HepG2 (cell line): ENCODE results near the gene PPM1G. TPM values are rescaled to one million over a fixed set of nuclear protein-coding genes. Genes with fewer than 3 reads are reported as not detected.

ENCODE experiments used
- DMTF1 ChIP-seq: sonication (generic); formaldehyde crosslinking; IDR thresholded peaks from 2 replicates; pipeline ENCODE4 v1.4.0; 2020; ENCODE audit warnings: mild to moderate bottlenecking, missing genetic modification reagents
- HMG20A ChIP-seq: IDR thresholded peaks from 2 replicates; pipeline ENCODE4 v1.6.1; 2016; ENCODE audit warnings: borderline replicate concordance
- IRF2 ChIP-seq: IDR thresholded peaks from 2 replicates; pipeline ENCODE4 v1.6.1; 2018; ENCODE audit warnings: missing genetic modification reagents, missing compliant biosample characterization
- POLR2G ChIP-seq: fragments of 200-400 bp; formaldehyde crosslinking; IDR thresholded peaks from 2 replicates; pipeline ENCODE4 v1.6.1; 2018; ENCODE audit warnings: mild to moderate bottlenecking, low read depth, low read length, moderate library complexity
- RBAK ChIP-seq: sonication (generic); formaldehyde crosslinking; IDR thresholded peaks from 2 replicates; pipeline ENCODE4 v1.5.1; 2020; ENCODE audit warnings: mild to moderate bottlenecking, missing genetic modification reagents
- RELA ChIP-seq: sonication (generic); formaldehyde crosslinking; IDR thresholded peaks from 2 replicates; pipeline ENCODE4 v1.4.0; 2020; ENCODE audit warnings: missing genetic modification reagents
- SMAD9 ChIP-seq: sonication (generic); formaldehyde crosslinking; IDR thresholded peaks from 2 replicates; pipeline ENCODE4 v1.5.1; 2020; ENCODE audit warnings: mild to moderate bottlenecking, missing genetic modification reagents
- SMC3 ChIP-seq: IDR thresholded peaks from 2 replicates; pipeline ENCODE4 v1.6.1; 2011; ENCODE audit warnings: low read length, improper control_type of control experiment
- ZNF652 ChIP-seq: IDR thresholded peaks from 2 replicates; pipeline ENCODE4 v1.6.1; 2016; ENCODE audit warnings: low read depth, borderline replicate concordance
- ZNF800 ChIP-seq: sonication (generic); formaldehyde crosslinking; IDR thresholded peaks from 2 replicates; pipeline ENCODE4 v1.4.0; 2020; ENCODE audit warnings: missing genetic modification reagents
- polyA plus RNA-seq, 8 experiments: library from polyadenylated mRNA; depleted of rRNA in 3 of 8; stranded (reverse) in 7 of 8; unstranded in 1 of 8; fragments of >200 nt; fragmentation: Illumina TruSeq in 4 of 8; extraction: Trizol in 4 of 8; gene quantifications; 2 replicates each; pipeline versions ENCODE4 v1.2.1 to v1.2.3, GENCODE V29; 2011 to 2016; ENCODE audit warnings: low read depth in 4 of 8, missing spikeins in 1 of 8, mixed read lengths in 1 of 8; ENCODE audit not compliant: insufficient read depth in 1 of 8
- total RNA-seq, 5 experiments: library from RNA; depleted of rRNA; stranded (reverse); fragments of >200 nt; fragmentation: Illumina TruSeq; extraction: Trizol; gene quantifications; 2 replicates each; pipeline ENCODE4 v1.2.3, GENCODE V29; 2016; ENCODE audit warnings: low read depth in 1 of 5
- TF ChIP-seq, protein P1 (sequence below): sonication (generic); formaldehyde crosslinking; conservative IDR thresholded peaks from 2 replicates; pipeline ENCODE4 v1.8.0; 2022; ENCODE audit warnings: mild to moderate bottlenecking, moderate library complexity, missing genetic modification reagents
- TF ChIP-seq, protein P2 (sequence below): sonication (generic); formaldehyde crosslinking; IDR thresholded peaks from 2 replicates; pipeline ENCODE4 v1.4.0; 2020; ENCODE audit warnings: missing genetic modification reagents
- TF ChIP-seq, protein P3 (sequence below): IDR thresholded peaks from 2 replicates; pipeline ENCODE4 v1.6.1; 2016; ENCODE audit warnings: low read depth, missing genetic modification reagents, missing compliant biosample characterization
- TF ChIP-seq, protein P4 (sequence below): sonication (generic); formaldehyde crosslinking; IDR thresholded peaks from 2 replicates; pipeline ENCODE4 v1.4.0; 2020; ENCODE audit warnings: low read depth, mild to moderate bottlenecking, missing genetic modification reagents

The PPM1G gene
- total and polyA plus RNA-seq, 2 of the 13 experiments (the other 11 are each of a cell fraction or from before 2014, with no cell fraction given) = 58.2 to 213 TPM

DNA sequence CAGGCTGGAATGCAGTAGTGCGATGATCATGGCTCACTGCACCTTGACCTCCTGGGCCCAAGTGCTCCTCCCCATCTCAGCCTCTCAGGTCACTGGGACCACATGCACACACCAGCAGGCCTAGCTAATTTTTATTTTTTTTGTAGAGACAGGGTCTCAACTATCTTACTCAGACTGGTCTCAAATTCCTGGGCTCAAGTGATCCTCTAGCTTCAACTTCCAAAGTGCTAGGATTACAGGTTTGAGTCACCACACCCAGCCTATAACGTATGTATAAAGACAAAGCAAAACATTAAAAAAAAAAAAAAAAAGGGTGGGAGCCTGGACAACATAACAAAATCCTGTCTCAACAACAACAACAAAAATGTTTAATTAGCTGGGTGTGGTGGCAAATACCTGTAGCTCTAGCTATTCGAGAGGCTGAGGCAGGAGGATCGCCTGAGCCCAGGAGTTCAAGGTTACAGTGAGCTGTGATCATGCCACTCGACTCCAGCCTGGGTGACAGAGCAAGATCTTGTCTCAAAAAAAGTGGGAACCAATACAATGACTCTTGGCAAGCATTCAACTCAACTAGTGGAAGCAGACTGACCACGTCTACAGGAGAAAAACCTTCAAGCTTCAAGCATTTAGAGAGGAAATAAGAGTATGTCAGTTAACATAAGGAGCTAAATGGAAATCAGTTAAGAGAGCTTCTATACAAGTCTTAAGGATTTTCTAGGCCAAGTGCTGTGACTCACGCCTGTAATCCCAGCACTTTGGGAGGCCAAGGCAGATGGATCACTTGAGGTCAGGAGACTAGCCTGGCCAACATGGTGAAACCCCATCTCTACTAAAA is 55.4 kb downstream of the PPM1G start (continued):
- TF ChIP-seq, protein P1, sequence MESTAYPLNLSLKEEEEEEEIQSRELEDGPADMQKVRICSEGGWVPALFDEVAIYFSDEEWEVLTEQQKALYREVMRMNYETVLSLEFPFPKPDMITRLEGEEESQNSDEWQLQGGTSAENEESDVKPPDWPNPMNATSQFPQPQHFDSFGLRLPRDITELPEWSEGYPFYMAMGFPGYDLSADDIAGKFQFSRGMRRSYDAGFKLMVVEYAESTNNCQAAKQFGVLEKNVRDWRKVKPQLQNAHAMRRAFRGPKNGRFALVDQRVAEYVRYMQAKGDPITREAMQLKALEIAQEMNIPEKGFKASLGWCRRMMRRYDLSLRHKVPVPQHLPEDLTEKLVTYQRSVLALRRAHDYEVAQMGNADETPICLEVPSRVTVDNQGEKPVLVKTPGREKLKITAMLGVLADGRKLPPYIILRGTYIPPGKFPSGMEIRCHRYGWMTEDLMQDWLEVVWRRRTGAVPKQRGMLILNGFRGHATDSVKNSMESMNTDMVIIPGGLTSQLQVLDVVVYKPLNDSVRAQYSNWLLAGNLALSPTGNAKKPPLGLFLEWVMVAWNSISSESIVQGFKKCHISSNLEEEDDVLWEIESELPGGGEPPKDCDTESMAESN = peak; percentile 27; the same call in 1 of the 2 replicates
- TF ChIP-seq HMG20A (CRISPR knock-in tag) (peak; percentile 42; the same call in 1 of the 2 replicates), SMAD9 (CRISPR knock-in tag) (no peak), RELA (CRISPR knock-in tag) (no peak), SMC3 (no peak), IRF2 (CRISPR knock-in tag) (no peak), DMTF1 (CRISPR knock-in tag) (no peak), ZNF800 (no peak), POLR2G (no peak; the same call in 1 of the 2 replicates), ZNF652 (no peak), RBAK (no peak)
- TF ChIP-seq, protein P2, sequence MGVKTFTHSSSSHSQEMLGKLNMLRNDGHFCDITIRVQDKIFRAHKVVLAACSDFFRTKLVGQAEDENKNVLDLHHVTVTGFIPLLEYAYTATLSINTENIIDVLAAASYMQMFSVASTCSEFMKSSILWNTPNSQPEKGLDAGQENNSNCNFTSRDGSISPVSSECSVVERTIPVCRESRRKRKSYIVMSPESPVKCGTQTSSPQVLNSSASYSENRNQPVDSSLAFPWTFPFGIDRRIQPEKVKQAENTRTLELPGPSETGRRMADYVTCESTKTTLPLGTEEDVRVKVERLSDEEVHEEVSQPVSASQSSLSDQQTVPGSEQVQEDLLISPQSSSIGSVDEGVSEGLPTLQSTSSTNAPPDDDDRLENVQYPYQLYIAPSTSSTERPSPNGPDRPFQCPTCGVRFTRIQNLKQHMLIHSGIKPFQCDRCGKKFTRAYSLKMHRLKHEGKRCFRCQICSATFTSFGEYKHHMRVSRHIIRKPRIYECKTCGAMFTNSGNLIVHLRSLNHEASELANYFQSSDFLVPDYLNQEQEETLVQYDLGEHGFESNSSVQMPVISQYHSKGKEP (CRISPR knock-in tag) = no peak
- TF ChIP-seq, protein P3, sequence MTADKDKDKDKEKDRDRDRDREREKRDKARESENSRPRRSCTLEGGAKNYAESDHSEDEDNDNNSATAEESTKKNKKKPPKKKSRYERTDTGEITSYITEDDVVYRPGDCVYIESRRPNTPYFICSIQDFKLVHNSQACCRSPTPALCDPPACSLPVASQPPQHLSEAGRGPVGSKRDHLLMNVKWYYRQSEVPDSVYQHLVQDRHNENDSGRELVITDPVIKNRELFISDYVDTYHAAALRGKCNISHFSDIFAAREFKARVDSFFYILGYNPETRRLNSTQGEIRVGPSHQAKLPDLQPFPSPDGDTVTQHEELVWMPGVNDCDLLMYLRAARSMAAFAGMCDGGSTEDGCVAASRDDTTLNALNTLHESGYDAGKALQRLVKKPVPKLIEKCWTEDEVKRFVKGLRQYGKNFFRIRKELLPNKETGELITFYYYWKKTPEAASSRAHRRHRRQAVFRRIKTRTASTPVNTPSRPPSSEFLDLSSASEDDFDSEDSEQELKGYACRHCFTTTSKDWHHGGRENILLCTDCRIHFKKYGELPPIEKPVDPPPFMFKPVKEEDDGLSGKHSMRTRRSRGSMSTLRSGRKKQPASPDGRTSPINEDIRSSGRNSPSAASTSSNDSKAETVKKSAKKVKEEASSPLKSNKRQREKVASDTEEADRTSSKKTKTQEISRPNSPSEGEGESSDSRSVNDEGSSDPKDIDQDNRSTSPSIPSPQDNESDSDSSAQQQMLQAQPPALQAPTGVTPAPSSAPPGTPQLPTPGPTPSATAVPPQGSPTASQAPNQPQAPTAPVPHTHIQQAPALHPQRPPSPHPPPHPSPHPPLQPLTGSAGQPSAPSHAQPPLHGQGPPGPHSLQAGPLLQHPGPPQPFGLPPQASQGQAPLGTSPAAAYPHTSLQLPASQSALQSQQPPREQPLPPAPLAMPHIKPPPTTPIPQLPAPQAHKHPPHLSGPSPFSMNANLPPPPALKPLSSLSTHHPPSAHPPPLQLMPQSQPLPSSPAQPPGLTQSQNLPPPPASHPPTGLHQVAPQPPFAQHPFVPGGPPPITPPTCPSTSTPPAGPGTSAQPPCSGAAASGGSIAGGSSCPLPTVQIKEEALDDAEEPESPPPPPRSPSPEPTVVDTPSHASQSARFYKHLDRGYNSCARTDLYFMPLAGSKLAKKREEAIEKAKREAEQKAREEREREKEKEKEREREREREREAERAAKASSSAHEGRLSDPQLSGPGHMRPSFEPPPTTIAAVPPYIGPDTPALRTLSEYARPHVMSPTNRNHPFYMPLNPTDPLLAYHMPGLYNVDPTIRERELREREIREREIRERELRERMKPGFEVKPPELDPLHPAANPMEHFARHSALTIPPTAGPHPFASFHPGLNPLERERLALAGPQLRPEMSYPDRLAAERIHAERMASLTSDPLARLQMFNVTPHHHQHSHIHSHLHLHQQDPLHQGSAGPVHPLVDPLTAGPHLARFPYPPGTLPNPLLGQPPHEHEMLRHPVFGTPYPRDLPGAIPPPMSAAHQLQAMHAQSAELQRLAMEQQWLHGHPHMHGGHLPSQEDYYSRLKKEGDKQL (CRISPR knock-in tag) = no peak
- TF ChIP-seq, protein P4, sequence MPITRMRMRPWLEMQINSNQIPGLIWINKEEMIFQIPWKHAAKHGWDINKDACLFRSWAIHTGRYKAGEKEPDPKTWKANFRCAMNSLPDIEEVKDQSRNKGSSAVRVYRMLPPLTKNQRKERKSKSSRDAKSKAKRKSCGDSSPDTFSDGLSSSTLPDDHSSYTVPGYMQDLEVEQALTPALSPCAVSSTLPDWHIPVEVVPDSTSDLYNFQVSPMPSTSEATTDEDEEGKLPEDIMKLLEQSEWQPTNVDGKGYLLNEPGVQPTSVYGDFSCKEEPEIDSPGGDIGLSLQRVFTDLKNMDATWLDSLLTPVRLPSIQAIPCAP (CRISPR knock-in tag) = no peak
